ENCODE data around the gene CD8A. TPM values are rescaled to one million over a fixed set of nuclear protein-coding genes. Genes with fewer than 3 reads are reported as not detected.

The CD8A gene
- total RNA-seq, 1 donor from 2014 or later = 5.5 TPM

- TF ChIP-seq CTCF (IDR thresholded peaks at IDR 0.05) = no peak
- Histone ChIP-seq H3K9me3 (no peaks in the 10 kb centered on the region), H3K27ac (no peak overlapping the region), H3K36me3 (peaks cover 10% of the 10 kb centered on the region), H3K4me1 (no peaks in the 10 kb centered on the region), H3K27me3 (ENCODE audit: low read depth) (no peaks in the 10 kb centered on the region), H3K4me3 (no peak overlapping the region)
- DNase-seq (no peak), ATAC-seq (no peak)
- intact Hi-C loops (cut with DNase I) = no loop called here
These were observed 10.7 kb downstream of the CD8A start for GRCh38 chr2:86779971-86780370.

GRCh38 chr2:86778957-86779356 is 11.8 kb downstream of the CD8A start:
- Histone ChIP-seq H3K36me3 (peaks cover 20% of the 10 kb centered on the region), H3K4me1 (no peaks in the 10 kb centered on the region), H3K9me3 (no peaks in the 10 kb centered on the region), H3K27ac (no peak overlapping the region), H3K4me3 (no peak overlapping the region), H3K27me3 (ENCODE audit: low read depth) (no peaks in the 10 kb centered on the region)
- no peak for TF ChIP-seq CTCF (IDR thresholded peaks at IDR 0.05)
- ATAC-seq (no peak), DNase-seq (no peak)
- intact Hi-C loops (cut with DNase I) = no loop called here

GRCh38 chr2:86776532-86776931 is 14.2 kb downstream of the CD8A start:
- Histone ChIP-seq H3K27ac (no peak overlapping the region), H3K4me1 (no peaks in the 10 kb centered on the region), H3K4me3 (no peak overlapping the region), H3K36me3 (peaks cover 44% of the 10 kb centered on the region), H3K9me3 (no peaks in the 10 kb centered on the region), H3K27me3 (ENCODE audit: low read depth) (no peaks in the 10 kb centered on the region)
- intact Hi-C loops (cut with DNase I) = no loop called here
- DNase-seq (no peak), ATAC-seq (no peak)
- no peak for TF ChIP-seq CTCF (IDR thresholded peaks at IDR 0.05)

GRCh38 chr2:86775338-86775737 is 15.4 kb downstream of the CD8A start:
- no peak for DNase-seq
- ATAC-seq = no peak
- Histone ChIP-seq H3K27me3 (ENCODE audit: low read depth) (no peaks in the 10 kb centered on the region), H3K4me1 (no peaks in the 10 kb centered on the region), H3K27ac (no peak overlapping the region), H3K9me3 (no peaks in the 10 kb centered on the region), H3K4me3 (no peak overlapping the region), H3K36me3 (peaks cover 56% of the 10 kb centered on the region)
- intact Hi-C loops (cut with DNase I) = no loop called here
- TF ChIP-seq CTCF (IDR thresholded peaks at IDR 0.05) = no peak

GRCh38 chr2:86774862-86775261 is 15.9 kb downstream of the CD8A start:
- no peak for ATAC-seq
- peaks cover 61% of the 10 kb centered on the region for H3K36me3 ChIP-seq
- H3K4me1 ChIP-seq = no peaks in the 10 kb centered on the region
- H3K9me3 ChIP-seq = no peaks in the 10 kb centered on the region
- TF ChIP-seq CTCF (IDR thresholded peaks at IDR 0.05) = no peak
- no peak overlapping the region for H3K27ac ChIP-seq
- no peaks in the 10 kb centered on the region for H3K27me3 ChIP-seq (ENCODE audit: low read depth)
- intact Hi-C loops (cut with DNase I) = no loop called here
- DNase-seq = no peak
- H3K4me3 ChIP-seq = no peak overlapping the region

- H3K4me1 ChIP-seq = peaks cover 12% of the 10 kb centered on the region
- intact Hi-C loops (cut with DNase I) = no loop called here
- H3K9me3 ChIP-seq = no peaks in the 10 kb centered on the region
- H3K27me3 ChIP-seq (ENCODE audit: low read depth) = no peaks in the 10 kb centered on the region
- H3K36me3 ChIP-seq = peaks cover 70% of the 10 kb centered on the region
- ATAC-seq (no peak), DNase-seq (no peak)
- no peak for TF ChIP-seq CTCF (IDR thresholded peaks at IDR 0.05)
- no peak overlapping the region for H3K4me3 ChIP-seq
- H3K27ac ChIP-seq = no peak overlapping the region
These were observed 18.1 kb downstream of the CD8A start for GRCh38 chr2:86772611-86773010.

All from lower lobe of right lung (tissue), 2 donors.